GM10266 (cell line): Measurements from ENCODE around the gene SLC6A1.
A peak's percentile ranks its signal among the peaks of the same experiment; 100 is the strongest.

Experiments
- DNase-seq: peaks from one replicate; pipeline ENCODE4 v3.0.0; 2012; ENCODE audit errors: extremely low spot score
- CTCF ChIP-seq: IDR thresholded peaks from 2 replicates; pipeline ENCODE4 v1.5.1; 2012; ENCODE audit warnings: mild to moderate bottlenecking, low read depth; ENCODE audit not compliant: control insufficient read depth, insufficient read depth; ENCODE audit errors: missing control alignments

Gene SLC6A1

DNA sequence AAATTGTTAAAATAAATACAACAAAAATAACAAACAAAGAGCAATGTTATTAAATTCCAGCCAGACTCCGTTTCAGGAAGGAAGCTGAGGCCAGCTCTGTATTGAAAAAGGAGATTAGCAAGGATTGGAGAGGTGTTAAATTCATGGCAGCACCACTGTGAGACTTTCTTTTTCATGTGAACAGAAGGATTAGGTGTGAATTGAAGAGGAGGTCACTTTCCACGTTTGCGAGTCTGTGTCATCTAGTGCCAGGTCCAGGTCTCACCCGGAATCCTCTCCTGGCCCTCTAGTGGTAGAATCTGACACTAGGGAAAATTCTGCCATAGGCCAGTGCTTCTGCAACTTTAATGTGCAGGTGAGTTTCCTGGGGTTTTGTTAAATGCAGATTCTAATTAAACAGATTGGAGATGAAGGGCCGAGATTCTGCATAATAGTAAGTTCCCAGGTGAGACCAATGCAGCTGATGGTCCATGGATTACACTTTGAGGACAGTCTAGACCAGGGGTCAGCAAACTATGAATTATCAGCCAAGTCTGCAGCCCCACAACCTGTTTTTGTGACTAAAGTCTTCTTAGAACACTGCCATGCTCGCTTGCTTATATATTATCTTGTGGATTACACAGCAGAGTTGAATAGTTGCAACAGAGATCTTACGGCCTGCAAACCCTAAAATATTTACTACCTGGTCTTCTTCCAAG is 9.2 kb upstream of the SLC6A1 start:
- peak; percentile 67 for TF ChIP-seq CTCF
- peak; percentile 64 for DNase-seq

- no peak for TF ChIP-seq CTCF
- DNase-seq, result no peak
These were observed 8.1 kb upstream of the SLC6A1 start for GRCh38 chr3:10984371-10984896.

GRCh38 chr3:10985181-10985580 is 7.4 kb upstream of the SLC6A1 start:
- no peak for TF ChIP-seq CTCF
- DNase-seq, result no peak

DNA sequence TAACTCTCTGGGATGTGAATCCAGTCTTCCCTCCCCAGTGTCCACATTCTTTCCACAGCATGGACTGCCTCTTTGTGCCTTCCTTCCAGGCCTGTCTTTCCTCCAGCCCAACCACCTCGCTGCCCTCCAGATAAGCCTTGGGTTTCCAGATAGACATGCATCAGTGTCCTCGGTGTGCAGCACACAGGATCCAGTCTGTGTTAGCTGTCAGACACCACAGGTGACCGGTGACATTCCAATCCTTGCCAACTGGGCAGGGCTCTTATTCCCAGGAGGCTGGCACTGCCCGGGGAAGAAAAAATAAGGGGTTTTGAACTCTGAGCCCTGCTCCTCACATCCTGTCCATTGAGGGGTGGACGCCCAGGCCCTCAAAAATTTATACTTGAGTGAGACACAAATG is 6.0 kb upstream of the SLC6A1 start:
- no peak for DNase-seq

DNA sequence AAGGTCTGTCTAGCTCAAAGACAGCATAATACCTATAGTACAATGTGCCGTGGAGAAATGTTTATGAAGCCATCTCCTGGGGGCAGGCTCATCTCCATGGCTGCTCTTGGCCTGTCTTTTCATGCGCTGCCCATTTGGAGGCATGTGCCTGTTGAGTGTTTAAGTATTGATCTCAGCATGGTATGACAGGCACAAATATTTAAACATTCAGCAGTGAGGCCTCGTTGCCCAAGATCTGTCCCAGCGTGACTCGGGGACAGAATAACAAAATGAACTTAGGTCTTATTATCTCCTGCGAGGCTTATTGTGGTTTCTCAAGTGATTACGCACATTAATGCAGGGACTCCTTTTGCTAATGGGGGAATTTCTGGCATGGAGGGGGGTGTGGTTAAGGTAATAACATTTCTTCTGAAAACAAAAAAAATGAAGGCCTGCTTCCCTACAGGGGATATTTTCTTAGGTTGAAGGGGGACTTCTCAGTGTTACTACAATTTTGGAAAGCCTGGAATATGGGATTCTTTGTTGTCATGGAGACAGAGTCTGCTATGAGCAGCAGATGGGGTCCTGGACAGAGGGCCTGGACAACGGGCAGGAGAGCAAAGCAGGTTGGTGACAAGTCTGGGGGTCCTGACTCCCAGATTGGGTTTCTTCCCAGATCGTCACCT is 4.4 kb upstream of the SLC6A1 start:
- no peak for TF ChIP-seq CTCF

More for the DNA sequence above, 6.0 kb upstream of the SLC6A1 start:
- no peak for TF ChIP-seq CTCF

GRCh38 chr3:10988991-10989484 is 3.5 kb upstream of the SLC6A1 start:
- no peak for DNase-seq
- TF ChIP-seq CTCF, result no peak

More for the DNA sequence above, 4.4 kb upstream of the SLC6A1 start:
- no peak for DNase-seq

- no peak for TF ChIP-seq CTCF
- DNase-seq, result no peak
These were observed 588 bp downstream of the SLC6A1 start for GRCh38 chr3:10992943-10993728.
